Stimulated activated CD8-positive, alpha-beta memory T cell treated with anti-CD3 and anti-CD28 coated beads, Interleukin-4, amount 100 ng/mL, for 24 hours (primary cell): Measurements from ENCODE around the gene MFAP2.
"Not testable (repeated sequence)": the region's sequence is repeated elsewhere in the genome, so short reads cannot be mapped to it uniquely, and the experiment has no call there.

Experiments used
- DNase-seq: peaks from one replicate; pipeline ENCODE4 v3.0.0-alpha.2; 2020; ENCODE audit warnings: low read depth

Gene MFAP2

DNA sequence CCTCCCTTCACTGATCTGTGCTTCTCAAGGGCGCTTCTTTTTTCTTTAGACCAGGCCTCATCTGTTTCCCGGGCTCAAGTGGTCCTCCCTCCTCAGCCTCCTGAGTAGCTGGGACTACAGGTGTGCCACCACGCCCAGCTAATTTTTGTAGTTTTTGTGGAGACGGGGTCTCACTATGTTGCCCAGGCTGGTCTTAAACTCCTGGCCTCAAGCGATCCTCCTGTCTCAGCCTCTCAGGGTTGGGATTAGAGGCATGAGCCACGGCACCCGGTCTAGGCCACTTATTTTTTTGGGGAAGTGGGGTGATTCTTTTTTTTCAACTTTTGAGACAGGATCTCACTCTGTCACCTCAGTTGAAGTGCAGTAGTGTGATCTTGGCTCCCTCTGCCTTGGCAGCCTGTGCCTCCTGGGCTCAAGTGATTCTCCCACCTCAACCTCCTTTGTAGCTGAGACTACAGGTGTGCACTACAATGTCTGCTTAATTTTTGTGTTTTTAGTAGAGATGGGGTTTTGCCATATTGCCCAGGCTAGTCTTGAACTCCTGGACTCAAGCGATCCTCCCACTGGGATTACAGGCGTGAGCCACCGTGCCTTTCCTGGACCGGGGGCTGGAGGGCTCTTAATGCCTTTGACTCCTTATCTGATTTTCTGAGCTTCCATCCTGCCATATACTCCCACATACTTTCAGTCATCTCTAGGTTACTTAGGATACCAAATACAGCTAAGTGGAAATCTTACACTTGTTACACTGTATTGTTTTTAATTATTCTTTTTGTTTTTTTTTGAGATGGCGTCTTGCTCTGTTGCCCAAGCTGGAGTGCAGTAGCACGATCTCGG lies 18.9 kb downstream of the MFAP2 start:
- no peak for DNase-seq

DNA sequence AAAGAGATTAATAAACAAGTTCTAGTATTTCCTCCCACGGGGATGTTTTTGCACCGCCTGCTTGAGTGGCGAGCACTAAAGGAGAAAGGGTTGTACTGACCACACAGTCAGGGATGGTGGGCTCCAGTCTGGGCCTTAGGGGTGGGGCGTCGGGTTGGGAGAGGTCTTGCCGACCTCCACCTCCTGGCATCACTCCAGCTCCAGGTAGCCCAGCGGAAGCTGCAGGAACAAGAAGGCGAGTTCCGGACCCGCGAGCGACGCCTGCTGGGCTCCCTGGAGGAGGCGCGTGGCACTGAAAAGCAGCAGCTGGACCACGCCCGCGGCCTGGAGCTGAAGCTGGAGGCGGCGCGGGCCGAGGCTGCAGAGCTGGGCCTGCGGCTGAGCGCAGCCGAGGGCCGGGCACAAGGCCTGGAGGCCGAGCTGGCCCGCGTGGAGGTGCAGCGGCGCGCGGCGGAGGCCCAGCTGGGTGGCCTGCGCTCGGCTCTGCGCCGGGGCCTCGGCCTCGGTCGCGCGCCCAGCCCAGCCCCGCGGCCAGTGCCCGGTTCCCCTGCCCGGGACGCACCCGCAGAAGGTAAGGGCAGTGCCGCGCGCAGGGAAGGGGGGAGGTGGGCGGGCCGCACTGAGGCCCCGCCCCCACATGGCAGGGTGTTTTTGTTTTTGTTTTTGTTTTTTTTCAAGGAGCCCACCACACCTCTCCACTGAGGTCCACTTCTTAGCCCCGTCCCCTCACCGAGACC lies 19.7 kb downstream of the MFAP2 start:
- DNase-seq, result peak; percentile 71

DNA sequence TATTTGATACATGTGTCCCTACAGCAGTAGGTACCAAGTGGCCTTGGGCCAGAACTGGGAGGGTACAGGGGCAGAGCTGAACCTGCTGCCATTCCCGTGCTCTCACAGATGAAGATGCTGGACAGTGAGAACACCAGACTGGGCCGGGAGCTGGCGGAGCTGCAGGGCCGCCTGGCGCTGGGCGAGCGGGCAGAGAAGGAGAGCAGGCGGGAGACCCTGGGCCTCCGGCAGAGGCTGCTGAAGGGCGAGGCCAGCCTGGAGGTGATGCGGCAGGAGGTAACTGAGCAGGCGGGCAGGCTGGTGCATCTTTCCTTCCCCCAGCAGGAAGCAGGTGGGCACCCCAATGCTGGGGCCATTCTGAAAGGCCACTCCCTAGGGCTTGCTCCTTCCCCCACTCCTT lies 21.9 kb downstream of the MFAP2 start:
- no peak for DNase-seq

DNA sequence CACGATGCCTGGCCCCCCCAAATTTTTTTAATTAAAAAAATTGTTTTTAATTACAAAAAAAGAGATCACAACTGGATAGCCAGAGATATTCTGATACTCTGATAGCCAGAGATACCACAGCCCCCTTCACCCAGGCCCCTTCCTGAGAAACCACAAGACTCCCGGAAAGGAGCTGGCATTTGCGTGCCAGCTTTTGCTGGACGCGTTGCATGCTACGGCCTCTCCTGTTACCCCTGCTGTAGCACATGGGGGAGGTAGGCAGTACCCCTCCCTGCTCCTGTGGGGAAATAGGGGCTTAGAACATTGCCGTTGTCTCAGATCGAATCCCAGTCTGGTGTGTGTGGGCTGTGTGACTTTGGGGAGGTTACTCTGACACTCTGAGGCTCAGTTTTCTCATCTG lies 22.7 kb downstream of the MFAP2 start:
- DNase-seq, result no peak

DNA sequence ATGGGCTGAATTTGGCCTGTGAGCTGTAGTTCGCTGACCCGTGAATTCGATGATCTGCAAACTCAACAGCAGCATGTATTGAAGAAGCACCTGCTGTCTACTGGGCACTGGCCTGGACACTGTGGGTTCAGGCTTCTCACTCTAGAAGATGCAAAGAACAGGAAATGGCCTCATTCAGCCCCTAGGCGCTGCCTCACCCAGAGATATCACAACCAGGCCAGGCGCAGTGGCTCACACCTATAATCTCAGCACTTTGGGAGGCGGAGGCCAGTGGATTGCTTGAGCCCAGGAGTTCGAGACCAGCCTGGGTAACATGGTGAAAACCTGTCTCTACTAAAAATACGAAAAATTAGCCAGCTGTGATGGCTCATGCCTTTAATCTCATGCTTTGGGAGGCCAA lies 23.6 kb downstream of the MFAP2 start:
- no peak for DNase-seq

GRCh38 chr1:16955186-16955585 lies 25.2 kb downstream of the MFAP2 start:
- DNase-seq, result no peak

GRCh38 chr1:16954579-16954978 lies 25.8 kb downstream of the MFAP2 start:
- DNase-seq, result no peak

GRCh38 chr1:16952376-16952775 lies 28.0 kb downstream of the MFAP2 start:
- DNase-seq, result not testable (repeated sequence)

DNA sequence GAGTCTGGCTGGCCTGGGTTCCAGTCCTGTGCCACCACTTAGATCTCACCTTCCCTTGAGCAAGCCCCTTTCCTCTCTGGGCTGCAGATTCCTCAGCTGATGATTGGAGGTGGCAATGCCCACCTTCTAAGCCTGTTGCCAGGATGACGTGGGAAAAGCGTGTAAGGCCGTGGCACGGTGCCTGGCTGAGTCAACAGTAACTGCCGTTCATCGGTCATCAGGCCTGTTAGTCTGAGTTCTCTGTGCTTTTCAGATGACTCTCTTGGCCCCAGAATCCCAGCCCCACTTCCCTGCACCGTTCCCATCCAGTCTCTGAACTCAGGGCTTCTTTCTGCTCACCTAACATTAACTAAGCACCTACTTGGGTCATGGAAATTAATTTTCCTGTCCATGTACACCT lies 31.4 kb downstream of the MFAP2 start:
- not testable (repeated sequence) for DNase-seq

GRCh38 chr1:16948282-16948891 lies 32.0 kb downstream of the MFAP2 start:
- DNase-seq, result not testable (repeated sequence)

- DNase-seq, result no peak
Observed at GRCh38 chr1:16946646-16947045, 33.8 kb downstream of the MFAP2 start.

DNA sequence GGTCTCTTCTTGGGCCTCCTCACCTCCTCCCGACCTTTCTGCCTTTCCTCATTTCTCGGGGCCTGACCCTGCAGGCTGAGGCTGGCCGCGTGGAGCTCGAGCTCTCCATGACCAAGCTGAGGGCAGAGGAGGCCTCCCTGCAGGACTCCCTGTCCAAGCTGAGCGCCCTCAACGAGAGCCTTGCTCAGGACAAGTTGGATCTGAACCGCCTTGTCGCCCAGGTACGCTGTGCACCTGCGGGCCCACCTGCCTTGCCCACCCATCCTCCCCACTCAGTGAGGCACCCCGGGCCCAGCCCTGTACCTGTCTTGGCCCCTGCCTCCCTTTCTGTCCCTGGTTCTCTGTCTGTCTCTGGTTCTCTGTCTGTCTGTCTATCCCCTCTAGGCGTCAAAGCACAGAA lies 34.2 kb downstream of the MFAP2 start:
- not testable (repeated sequence) for DNase-seq

DNA sequence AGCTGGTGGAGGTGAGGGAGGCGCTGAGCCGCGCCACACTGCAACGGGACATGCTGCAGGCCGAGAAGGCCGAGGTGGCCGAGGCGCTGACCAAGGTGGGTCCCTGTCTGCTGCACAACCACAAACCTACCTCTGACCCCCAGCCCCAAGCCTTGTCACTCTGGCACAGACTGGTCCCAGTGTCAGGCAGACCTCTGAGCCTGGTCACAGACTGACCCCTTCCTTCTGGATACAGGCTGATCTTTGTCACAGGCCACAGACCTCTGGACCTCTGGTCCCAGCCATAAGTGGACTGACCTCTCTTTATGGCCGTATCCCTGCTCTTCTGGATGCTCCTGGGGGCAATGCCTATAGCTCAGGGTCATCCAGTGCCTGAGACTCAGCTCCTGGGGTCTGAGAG lies 34.9 kb downstream of the MFAP2 start:
- not testable (repeated sequence) for DNase-seq

GRCh38 chr1:16944038-16944437 lies 36.4 kb downstream of the MFAP2 start:
- no peak for DNase-seq

DNA sequence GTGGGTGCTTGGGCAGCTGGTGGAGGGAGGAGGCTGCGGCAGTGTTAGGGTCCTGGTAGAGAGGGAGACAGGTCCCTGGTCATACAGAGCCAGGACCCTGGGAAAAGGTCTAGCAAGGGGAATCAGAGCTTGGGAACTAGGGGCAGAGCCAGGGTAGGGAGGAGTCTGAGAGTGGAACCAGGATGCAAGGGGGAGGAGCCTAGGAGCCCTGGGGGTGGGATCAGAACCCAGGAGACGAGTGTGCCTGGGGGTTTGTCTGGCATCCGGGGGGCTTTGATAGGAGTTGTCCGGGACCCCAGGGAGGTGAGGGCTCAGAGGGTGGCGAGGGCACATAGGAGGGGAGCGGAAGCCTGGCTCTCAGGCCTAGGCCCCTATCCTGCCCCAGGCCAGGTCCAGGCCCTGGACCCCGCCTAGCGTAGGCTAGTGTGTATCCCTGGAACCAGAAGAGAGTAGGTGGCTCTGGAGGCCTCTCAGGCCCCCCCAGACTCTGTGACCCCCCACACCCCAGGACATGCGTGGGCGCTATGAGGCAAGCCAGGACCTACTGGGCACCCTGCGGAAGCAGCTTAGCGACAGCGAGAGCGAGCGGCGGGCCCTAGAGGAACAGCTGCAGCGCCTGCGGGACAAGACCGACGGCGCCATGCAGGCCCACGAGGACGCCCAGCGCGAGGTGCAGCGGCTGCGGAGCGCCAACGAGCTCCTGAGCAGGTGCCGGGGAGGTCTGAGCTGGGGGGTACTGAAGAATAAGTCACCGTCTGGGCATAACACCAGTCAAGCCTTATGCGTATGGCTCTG lies 40.8 kb downstream of the MFAP2 start:
- DNase-seq, result not testable (repeated sequence)

DNA sequence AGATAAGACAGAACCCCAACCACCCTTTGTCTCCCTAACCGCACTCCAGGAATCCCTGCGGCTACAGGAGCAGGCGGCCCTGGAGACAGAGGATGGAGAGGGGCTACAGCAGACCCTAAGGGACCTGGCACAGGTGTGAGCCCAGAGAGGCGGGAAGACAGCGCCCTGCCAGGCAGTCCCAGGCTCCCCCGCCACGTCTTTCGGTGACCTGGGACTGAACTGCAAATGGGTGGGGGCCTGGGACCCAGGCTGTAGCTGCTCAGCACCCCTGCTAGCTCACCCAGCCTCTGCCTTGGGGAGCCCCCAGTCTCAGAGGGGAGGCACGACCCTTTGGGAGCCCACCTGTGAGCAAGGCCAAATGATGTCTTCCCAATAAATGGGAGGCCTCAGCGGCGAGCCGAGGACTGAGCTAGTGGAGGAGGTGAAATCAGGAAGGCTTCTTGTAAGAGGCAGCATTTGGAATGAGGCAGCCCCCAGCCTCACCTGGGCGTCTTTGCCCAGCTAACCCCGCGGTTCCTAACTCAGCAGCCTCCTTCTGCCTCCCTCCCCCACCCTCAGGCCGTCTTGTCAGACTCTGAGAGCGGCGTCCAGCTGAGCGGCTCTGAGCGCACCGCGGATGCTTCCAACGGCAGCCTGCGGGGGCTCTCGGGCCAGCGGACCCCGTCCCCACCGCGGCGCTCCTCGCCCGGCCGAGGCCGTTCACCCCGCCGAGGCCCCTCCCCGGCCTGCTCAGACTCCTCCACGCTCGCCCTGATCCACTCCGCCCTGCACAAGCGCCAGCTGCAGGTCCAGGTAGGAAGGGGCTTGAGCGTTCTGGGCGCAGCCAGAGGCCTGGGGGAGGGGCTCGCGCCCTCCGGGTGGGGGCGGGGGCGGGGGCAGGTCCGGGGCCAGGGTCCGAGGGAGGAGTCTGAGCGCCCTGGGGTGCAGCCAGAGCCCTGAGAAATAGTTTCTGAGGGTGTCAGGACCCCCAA lies 41.8 kb downstream of the MFAP2 start:
- no peak for DNase-seq

DNA sequence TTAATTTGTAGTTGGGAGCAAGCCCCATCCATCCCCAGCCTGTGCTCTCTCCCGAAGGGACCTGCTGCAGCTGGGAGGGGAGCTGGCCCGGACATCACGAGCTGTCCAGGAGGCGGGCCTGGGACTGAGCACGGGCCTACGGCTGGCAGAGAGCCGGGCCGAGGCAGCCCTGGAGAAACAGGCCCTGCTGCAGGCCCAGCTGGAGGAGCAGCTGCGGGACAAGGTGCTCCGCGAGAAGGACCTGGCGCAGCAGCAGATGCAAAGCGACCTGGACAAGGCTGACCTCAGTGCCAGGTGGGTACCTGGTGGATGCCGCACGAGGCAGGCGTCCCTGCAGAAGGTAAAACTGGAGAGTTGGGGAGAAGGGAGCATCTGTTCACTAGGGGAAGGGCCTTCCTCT lies 43.8 kb downstream of the MFAP2 start:
- not testable (repeated sequence) for DNase-seq

DNA sequence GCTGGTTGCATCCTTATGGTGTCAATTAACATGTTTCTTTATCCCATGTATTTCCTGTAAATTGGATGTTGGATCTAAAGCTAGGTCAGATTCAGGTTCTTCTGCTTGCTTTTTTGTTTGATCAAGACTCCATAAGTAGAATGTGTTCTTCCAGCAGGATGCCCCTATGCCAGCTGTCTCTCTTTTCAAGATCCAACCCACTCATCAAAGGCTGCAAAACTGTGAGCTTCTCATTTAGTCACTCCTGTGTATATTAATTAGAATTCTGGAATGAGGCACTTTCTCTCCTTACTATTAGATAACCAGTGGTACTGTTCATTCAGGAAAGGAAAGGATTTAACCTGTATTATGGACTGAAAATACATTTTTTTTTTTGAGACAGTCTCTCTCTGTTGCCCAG lies 46.5 kb downstream of the MFAP2 start:
- DNase-seq, result not testable (repeated sequence)

- not testable (repeated sequence) for DNase-seq
Observed at GRCh38 chr1:16931206-16931934, 49.0 kb downstream of the MFAP2 start.
